Liver (tissue), 9 donors: Measurements from ENCODE around the gene RANBP3. TPM values are rescaled to one million over a fixed set of nuclear protein-coding genes. Genes with fewer than 3 reads are reported as not detected.

Experiments used
- DNase-seq: peaks from one replicate; pipeline ENCODE4 v3.0.0-alpha.2; 2017; ENCODE audit warnings: low spot score
- H3K27ac ChIP-seq, 2 donors: one replicate each; pipeline ENCODE4 v1.7.0; 2013; ENCODE audit warnings: inconsistent platforms in 2 of 2, low read length in 2 of 2, control low read depth in 1 of 2, low read depth in 1 of 2, mild to moderate bottlenecking in 1 of 2
- H3K27me3 ChIP-seq, 4 donors: one replicate each; pipeline versions ENCODE4 v1.6.1 to v1.7.0; 2013; ENCODE audit warnings: low read length in 3 of 4, inconsistent platforms in 1 of 4, mild to moderate bottlenecking in 1 of 4, moderate library complexity in 1 of 4; ENCODE audit not compliant: control insufficient read depth in 4 of 4, insufficient read depth in 4 of 4
- H3K36me3 ChIP-seq, 4 donors: one replicate each; pipeline versions ENCODE4 v1.6.1 to v1.7.0; 2013; ENCODE audit warnings: low read length in 3 of 4, mild to moderate bottlenecking in 3 of 4, low read depth in 1 of 4, moderate library complexity in 1 of 4; ENCODE audit not compliant: control insufficient read depth in 4 of 4, insufficient read depth in 3 of 4
- H3K4me1 ChIP-seq, 4 donors: one replicate each; pipeline versions ENCODE4 v1.6.1 to v1.7.0; 2013; ENCODE audit warnings: low read length in 3 of 4, mild to moderate bottlenecking in 3 of 4, moderate library complexity in 1 of 4; ENCODE audit not compliant: control insufficient read depth in 4 of 4, insufficient read depth in 4 of 4
- H3K4me3 ChIP-seq, 3 donors: one replicate each; pipeline versions ENCODE4 v1.6.1 to v1.7.0; 2013; ENCODE audit warnings: low read length in 3 of 3, control low read depth in 1 of 3, low read depth in 1 of 3, mild to moderate bottlenecking in 1 of 3
- H3K9ac ChIP-seq, 2 donors: one replicate each; pipeline ENCODE4 v1.7.0; 2013; ENCODE audit warnings: low read length in 2 of 2, mild to moderate bottlenecking in 2 of 2, moderate library complexity in 2 of 2, control low read depth in 1 of 2, low read depth in 1 of 2
- H3K9me3 ChIP-seq, 4 donors: one replicate each; pipeline versions ENCODE4 v1.6.1 to v1.7.0; 2013; ENCODE audit warnings: low read length in 3 of 4; ENCODE audit not compliant: control insufficient read depth in 4 of 4
- CTCF ChIP-seq: fragments of 150-350 bp; IDR thresholded peaks from 2 replicates; pipeline ENCODE4 v1.5.1; 2017; ENCODE audit warnings: improper control_type of control experiment, low read depth, low read length; ENCODE audit not compliant: missing input control
- EGR1 ChIP-seq, 2 donors: IDR thresholded peaks; 2 replicates each; pipeline ENCODE4 v1.6.1; 2016 to 2018; ENCODE audit warnings: antibody characterized with exemption in 2 of 2, low read depth in 2 of 2
- FOXA2 ChIP-seq: IDR thresholded peaks from 2 replicates; pipeline ENCODE4 v1.6.1; 2016; ENCODE audit warnings: antibody characterized with exemption
- HNF4A ChIP-seq, 2 donors: conservative IDR thresholded peaks; 2 replicates each; pipeline ENCODE4 v1.6.1; 2016; ENCODE audit warnings: antibody characterized with exemption in 2 of 2, mild to moderate bottlenecking in 2 of 2
- HNF4G ChIP-seq: IDR thresholded peaks from 2 replicates; pipeline ENCODE4 v1.6.1; 2016; ENCODE audit warnings: antibody characterized with exemption
- NR2F2 ChIP-seq: IDR thresholded peaks from 2 replicates; pipeline ENCODE4 v1.6.1; 2016; ENCODE audit warnings: antibody characterized with exemption
- RAD21 ChIP-seq, 2 donors: IDR thresholded peaks; 2 replicates each; pipeline ENCODE4 v1.6.1; 2016; ENCODE audit warnings: antibody characterized with exemption in 2 of 2, mild to moderate bottlenecking in 2 of 2
- REST ChIP-seq: IDR thresholded peaks from 2 replicates; pipeline ENCODE4 v1.6.1; 2016; ENCODE audit warnings: antibody characterized with exemption, mild to moderate bottlenecking
- RXRA ChIP-seq, 2 donors: IDR thresholded peaks; 2 replicates each; pipeline ENCODE4 v1.6.1; 2017 to 2018; ENCODE audit warnings: antibody characterized with exemption in 2 of 2, mild to moderate bottlenecking in 1 of 2
- YY1 ChIP-seq: IDR thresholded peaks from 2 replicates; pipeline ENCODE4 v1.6.1; 2016; ENCODE audit warnings: antibody characterized with exemption, mild to moderate bottlenecking
- ZBTB33 ChIP-seq: IDR thresholded peaks from 2 replicates; pipeline ENCODE4 v1.6.1; 2016; ENCODE audit warnings: antibody characterized with exemption
- WGBS: extraction: QIAGEN DNeasy Blood & Tissue Kit; methylation state at CpG from one replicate; pipeline ENCODE4 v1.1.7; 2013; 5-methylcytosine and 5-hydroxymethylcytosine counted together
- polyA plus RNA-seq, 2 donors: library from polyadenylated mRNA; stranded (reverse) in 1 of 2; unstranded in 1 of 2; fragments of 200-250 nt in 1 of 2; fragments of >200 nt in 1 of 2; fragmentation: Nextera tagmentation in 1 of 2; extraction: Ambion mirVana in 1 of 2; gene quantifications; one replicate each; pipeline versions ENCODE4 v1.2.1 to v1.2.3, GENCODE V29; 2013 to 2015
- total RNA-seq, 2 donors: library from RNA; depleted of rRNA; stranded (reverse); fragments of >200 nt; gene quantifications; one replicate each; pipeline ENCODE4 v1.2.3, GENCODE V29; 2014
- donor health status: healthy.
- donor health status: healthy.
- donor health status: healthy.
- donor health status: healthy.
- donor health status: healthy.

The RANBP3 gene
- total and polyA plus RNA-seq, 4 donors: 10.0 to 23.3 (median 20.7) TPM

- Histone ChIP-seq H3K27ac (no peak overlapping the region), H3K9ac (no peak overlapping the region), H3K4me1 (peaks cover 6 to 43% (median 25%) of the 10 kb centered on the region in 4 donors), H3K36me3 (peaks cover 0 to 3% (median 1%) of the 10 kb centered on the region in 4 donors), H3K27me3 (no peaks in the 10 kb centered on the region), H3K4me3 (no peak overlapping the region), H3K9me3 (no peaks in the 10 kb centered on the region)
- TF ChIP-seq FOXA2: no peak
- no peak for TF ChIP-seq REST
- TF ChIP-seq HNF4A (conservative IDR thresholded peaks at IDR 0.05): no peak
- TF ChIP-seq HNF4G: no peak
- TF ChIP-seq EGR1 (IDR thresholded peaks at IDR 0.05; ENCODE audit: low read depth in 2 of 2): no peak
- no peak for TF ChIP-seq RXRA (IDR thresholded peaks at IDR 0.05)
- no peak for TF ChIP-seq ZBTB33
- no peak for TF ChIP-seq NR2F2
- no peak for DNase-seq
- WGBS: 84% methylated on average over 3 of the region's 3 CpGs
Observed at GRCh38 chr19:5975388-5975728, 2.6 kb downstream of the RANBP3 start.

- Histone ChIP-seq H3K4me3 (no peak overlapping the region), H3K9me3 (no peaks in the 10 kb centered on the region), H3K27ac (no peak overlapping the region), H3K4me1 (peaks cover 6 to 38% (median 24%) of the 10 kb centered on the region in 4 donors), H3K9ac (no peak overlapping the region), H3K36me3 (peaks cover 0 to 3% (median 1%) of the 10 kb centered on the region in 4 donors), H3K27me3 (no peaks in the 10 kb centered on the region)
- DNase-seq: no peak
- no peak for TF ChIP-seq NR2F2
- no peak for TF ChIP-seq YY1
- no peak for TF ChIP-seq RXRA (IDR thresholded peaks at IDR 0.05)
- no peak for TF ChIP-seq RAD21 (IDR thresholded peaks at IDR 0.05)
- TF ChIP-seq CTCF: no peak
- no peak for TF ChIP-seq HNF4G
- WGBS: 75% methylated on average over 10 of the region's 10 CpGs
Observed at GRCh38 chr19:5974721-5975387, 3.1 kb downstream of the RANBP3 start.
